ENCODE measurements around the gene PLCB4.
A peak's percentile ranks its signal among the peaks of the same experiment; 100 is the strongest.

Gene PLCB4

GRCh38 chr20:9476637-9477036, 407.8 kb downstream of the PLCB4 start:
- no peak for DNase-seq

DNA sequence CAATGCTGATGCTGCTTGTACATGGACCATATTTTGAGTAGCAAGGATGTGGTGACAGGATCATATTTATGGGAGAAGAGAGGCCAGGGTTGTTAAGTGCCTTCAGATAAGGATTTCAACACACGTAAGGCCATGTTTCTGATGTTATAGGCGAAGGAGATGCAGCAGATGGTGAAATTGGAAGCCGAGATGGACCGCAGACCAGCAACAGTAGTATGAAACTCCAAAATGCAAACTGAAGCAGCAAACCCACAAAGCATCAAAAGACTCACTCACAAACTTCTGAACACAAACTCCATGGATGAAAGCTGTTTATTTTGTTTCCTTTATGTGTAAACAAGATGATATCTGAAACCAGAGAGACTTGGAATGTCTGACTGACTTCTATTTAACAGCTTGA, 409.9 kb downstream of the PLCB4 start:
- DNase-seq = no peak

- DNase-seq = no peak
Observed at GRCh38 chr20:9480066-9480465, 411.2 kb downstream of the PLCB4 start.

DNA sequence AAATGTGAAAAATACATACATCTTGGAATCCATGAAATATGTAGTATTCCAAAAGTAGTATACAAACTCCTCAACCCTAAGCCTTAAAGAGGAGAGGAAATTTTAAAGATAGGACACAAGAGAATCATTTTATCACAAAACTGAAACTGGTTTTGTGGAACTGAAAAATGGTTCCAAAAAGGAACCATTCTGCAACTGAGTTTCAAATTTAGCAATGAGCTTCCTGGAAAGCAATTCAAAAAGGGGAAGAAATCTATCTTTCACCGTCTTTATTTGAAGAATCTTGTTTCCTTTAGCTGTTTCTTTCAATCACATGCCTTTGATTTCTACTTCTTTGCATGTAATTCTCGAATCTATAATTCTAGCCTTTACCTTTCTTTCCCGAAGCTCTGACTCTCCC, 413.3 kb downstream of the PLCB4 start:
- DNase-seq = no peak

- no peak for DNase-seq
Observed at GRCh38 chr20:9483131-9483530, 414.2 kb downstream of the PLCB4 start.

- DNase-seq = no peak
Observed at GRCh38 chr20:9485614-9486340, 416.9 kb downstream of the PLCB4 start.

- DNase-seq = no peak
Observed at GRCh38 chr20:9487231-9487630, 418.3 kb downstream of the PLCB4 start.

GRCh38 chr20:9488063-9488462, 419.2 kb downstream of the PLCB4 start:
- DNase-seq = no peak

- DNase-seq = peak; percentile 41
Observed at GRCh38 chr20:9490161-9490560, 421.3 kb downstream of the PLCB4 start.

DNA sequence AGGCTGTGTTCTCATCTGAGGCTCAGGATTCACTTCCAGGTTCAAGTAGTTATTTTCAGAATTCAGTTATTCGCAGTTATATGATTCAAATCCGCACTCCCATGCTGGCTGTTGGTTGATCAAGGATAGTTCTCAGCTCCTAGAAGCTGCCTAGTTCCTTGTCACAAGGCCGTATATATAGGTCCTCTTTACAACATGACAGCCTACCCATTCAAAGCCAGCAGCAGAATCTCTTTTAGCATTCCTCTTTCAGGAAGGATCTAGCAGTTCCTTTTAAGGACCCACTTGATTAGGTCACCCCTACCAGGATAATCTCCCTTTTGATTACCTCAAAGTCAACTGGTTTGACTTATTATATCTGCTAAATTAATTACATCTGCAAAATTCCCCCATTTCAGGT, 421.7 kb downstream of the PLCB4 start:
- no peak for DNase-seq

GRCh38 chr20:9491324-9491723, 422.4 kb downstream of the PLCB4 start:
- no peak for DNase-seq

- peak; percentile 57 for DNase-seq
Observed at GRCh38 chr20:9492067-9492466, 423.2 kb downstream of the PLCB4 start.

- DNase-seq = peak; percentile 23
Observed at GRCh38 chr20:9493803-9494202, 424.9 kb downstream of the PLCB4 start.

DNA sequence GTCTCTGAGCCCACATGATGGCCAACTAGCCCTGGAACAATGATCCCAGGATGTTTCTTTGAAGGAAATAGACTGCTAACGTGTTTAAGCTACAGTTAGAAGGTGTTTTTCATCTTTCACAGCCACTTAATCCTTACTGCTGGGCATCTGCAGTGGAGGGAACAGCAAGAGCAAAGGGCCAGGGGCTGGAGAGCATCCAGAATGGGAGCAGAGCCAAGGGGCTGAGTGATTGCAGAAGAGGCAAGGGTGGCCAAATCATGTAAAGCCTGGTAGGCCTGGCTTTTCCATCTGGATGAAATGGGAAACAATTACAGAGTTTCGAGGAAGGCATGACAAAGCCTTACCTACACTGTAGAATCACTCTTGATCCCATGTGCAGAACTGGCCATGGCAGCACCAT, 426.8 kb downstream of the PLCB4 start:
- DNase-seq = no peak

DNA sequence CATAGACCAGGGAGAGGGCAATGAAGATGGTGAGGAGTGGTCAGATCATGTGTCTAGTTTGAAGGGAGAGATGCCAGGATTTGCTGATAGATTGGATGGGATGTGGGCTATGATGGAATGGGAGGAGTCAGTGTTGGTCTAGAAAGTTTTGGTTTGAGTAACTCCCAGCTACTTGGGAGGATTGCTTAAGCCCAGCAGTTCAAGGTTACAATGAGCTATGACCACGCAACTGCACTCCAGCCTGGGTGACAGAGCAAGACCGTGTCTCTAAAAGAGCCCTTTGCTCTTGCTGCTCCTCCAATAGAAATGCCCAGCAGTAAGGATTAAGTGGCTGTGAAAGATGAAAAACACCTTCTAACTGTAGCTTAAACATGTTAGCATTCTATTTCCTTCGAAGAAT, 427.3 kb downstream of the PLCB4 start:
- no peak for DNase-seq

- DNase-seq = peak; percentile 24
Observed at GRCh38 chr20:9498322-9498721, 429.4 kb downstream of the PLCB4 start.

- no peak for DNase-seq
Observed at GRCh38 chr20:9499126-9499899, 430.4 kb downstream of the PLCB4 start.

GRCh38 chr20:9500121-9500520, 431.2 kb downstream of the PLCB4 start:
- DNase-seq = no peak

DNA sequence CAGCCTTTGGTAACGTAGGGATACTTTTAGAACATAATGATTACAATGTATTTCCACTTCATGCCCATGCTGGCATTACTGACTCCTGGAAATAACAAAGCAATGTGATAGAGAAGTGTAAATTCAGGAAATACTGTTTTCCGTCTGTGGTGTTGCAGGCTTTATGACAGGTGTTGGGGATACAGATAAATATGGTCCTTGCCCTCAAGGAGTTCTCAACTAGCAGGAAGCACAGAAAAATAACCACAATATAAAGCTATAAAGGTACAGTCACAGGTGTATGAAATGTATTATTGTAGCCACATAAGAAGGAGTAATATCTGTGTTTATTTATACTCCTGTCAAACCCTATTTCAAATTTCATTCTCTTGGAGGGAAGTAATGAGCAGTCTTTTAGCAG, 432.6 kb downstream of the PLCB4 start:
- no peak for DNase-seq

GRCh38 chr20:9503526-9504245, 434.8 kb downstream of the PLCB4 start:
- DNase-seq = peak; percentile 61

GRCh38 chr20:9506280-9506821, 437.5 kb downstream of the PLCB4 start:
- no peak for DNase-seq

DNA sequence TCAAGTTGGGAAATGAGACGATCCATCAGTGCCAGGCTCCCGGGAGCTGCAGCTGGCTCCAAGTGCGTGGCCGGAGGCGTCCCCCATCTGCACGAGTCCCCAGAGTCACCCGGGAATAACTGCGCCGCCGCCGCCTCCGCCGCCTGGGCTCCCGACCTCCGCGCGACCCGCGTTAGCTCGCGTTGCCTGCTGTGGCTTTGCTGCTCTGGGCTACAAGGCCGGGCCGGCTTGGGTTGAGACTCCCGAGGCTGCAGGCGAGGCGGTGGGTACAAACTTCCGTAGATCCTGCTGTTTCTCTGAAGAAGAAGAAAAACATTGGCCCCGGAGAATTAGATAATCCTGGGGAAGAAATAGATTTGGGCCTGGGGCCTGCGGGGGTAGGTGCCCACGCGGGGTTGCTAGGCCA, 438.1 kb downstream of the PLCB4 start:
- no peak for DNase-seq

DNA sequence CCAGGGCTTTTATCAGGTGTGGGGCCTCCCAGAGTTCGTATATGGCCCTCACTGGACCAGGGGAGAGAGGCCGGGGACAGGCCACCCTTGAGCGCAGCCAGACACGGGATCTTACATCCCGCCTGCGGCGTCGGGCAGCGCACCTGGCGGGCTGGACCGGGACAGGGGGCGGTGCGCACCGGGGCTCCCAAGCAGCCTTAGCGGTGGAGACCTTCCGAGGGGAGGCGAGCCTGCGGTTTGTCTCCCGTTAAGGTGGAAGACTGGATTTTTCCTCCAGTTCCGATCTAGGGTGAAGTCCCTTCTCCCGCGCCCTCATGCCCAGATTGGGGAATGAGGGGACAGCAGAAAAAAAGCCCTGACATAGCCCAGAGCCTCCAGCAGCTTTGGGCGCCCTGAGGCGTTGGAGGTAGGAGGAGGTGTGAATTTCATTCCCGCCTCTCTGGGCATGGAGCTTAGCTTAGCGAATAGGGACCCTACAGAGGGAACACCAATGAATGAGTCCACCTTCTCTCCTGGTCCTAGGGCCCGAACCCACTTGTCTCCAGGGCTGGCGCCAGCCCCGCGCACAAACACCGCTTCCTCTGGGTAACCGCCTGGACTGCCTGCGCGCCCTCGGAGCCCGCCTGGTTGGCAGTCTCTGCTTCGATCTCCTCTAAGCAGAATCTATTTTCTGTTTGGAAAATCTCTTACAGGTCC, 438.8 kb downstream of the PLCB4 start:
- no peak for DNase-seq
